Uterus (tissue), 4 donors: ENCODE results near the gene VAV3. TPM values are rescaled to one million over a fixed set of nuclear protein-coding genes. Genes with fewer than 3 reads are reported as not detected.

Experiments used
- DNase-seq, 2 donors: peaks; one replicate each; pipeline ENCODE4 v3.0.0-alpha.2; 2019 to 2020
- H3K27ac ChIP-seq, 2 donors: fragments of 200-600 bp; sonication (generic); 1 replicate in 1 of 2; 2 replicates in 1 of 2; pipeline ENCODE4 v1.5.1; 2016 to 2018
- H3K27me3 ChIP-seq, 2 donors: fragments of 200-600 bp; sonication (generic); one replicate each; pipeline ENCODE4 v1.5.1; 2018 to 2019; ENCODE audit warnings: control low read depth in 1 of 2
- H3K36me3 ChIP-seq, 2 donors: fragments of 200-600 bp; sonication (generic); one replicate each; pipeline ENCODE4 v1.5.1; 2019; ENCODE audit warnings: control low read depth in 1 of 2
- H3K4me1 ChIP-seq, 2 donors: fragments of 200-600 bp; sonication (generic); one replicate each; pipeline ENCODE4 v1.5.1; 2018 to 2019; ENCODE audit warnings: control low read depth in 1 of 2
- H3K4me3 ChIP-seq, 2 donors: fragments of 200-600 bp; sonication (generic); 1 replicate in 1 of 2; 2 replicates in 1 of 2; pipeline ENCODE4 v1.5.1; 2018 to 2019; ENCODE audit warnings: mild to moderate bottlenecking in 1 of 2
- H3K9me3 ChIP-seq, 2 donors: fragments of 200-600 bp; sonication (generic); one replicate each; pipeline ENCODE4 v1.5.1; 2019; ENCODE audit warnings: control low read depth in 1 of 2
- CTCF ChIP-seq, 4 experiments: fragments of 200-600 bp in 2 of 4; fragments of 450-650 bp in 2 of 4; sonication (generic) in 2 of 4; IDR thresholded peaks; one replicate each; pipeline ENCODE4 v1.5.1; 2016 to 2019; ENCODE audit warnings: antibody characterized with exemption in 4 of 4, mild to moderate bottlenecking in 2 of 4, moderate library complexity in 1 of 4
- POLR2A ChIP-seq, 2 donors: fragments of 450-650 bp; IDR thresholded peaks; one replicate each; pipeline ENCODE4 v1.6.1; 2016; ENCODE audit warnings: antibody characterized with exemption in 2 of 2, mild to moderate bottlenecking in 1 of 2, moderate library complexity in 1 of 2
- intact Hi-C: fragments of 100-400 bp; cut with DNase I; formaldehyde crosslinking; loops from one replicate; pipeline ENCODE4 v1.15.1; 2023; ENCODE audit warnings: low total_unique reads
- total RNA-seq, 4 donors: library from RNA; depleted of rRNA in 3 of 4; stranded (reverse); fragments of >200 nt in 3 of 4; gene quantifications; one replicate each; pipeline versions ENCODE4 v1.1.0 to v1.2.4, GENCODE V29; 2014 to 2023
- donor health status: DM: yes; HTN: yes; CAD: no.

The VAV3 gene
- total RNA-seq, 4 donors from 2014 or later, result 0.88 to 22.5 (median 8.6) TPM

GRCh38 chr1:107974090-107974489 is 9.1 kb upstream of the VAV3 start:
- no peak overlapping the region for H3K27ac ChIP-seq
- TF ChIP-seq POLR2A (IDR thresholded peaks at IDR 0.05), result no peak
- no peak for TF ChIP-seq CTCF (IDR thresholded peaks at IDR 0.05)
- H3K9me3 ChIP-seq, result no peaks in the 10 kb centered on the region
- no peak overlapping the region for H3K4me3 ChIP-seq
- intact Hi-C loops, result no loop called here
- H3K27me3 ChIP-seq, result no peaks in the 10 kb centered on the region
- DNase-seq, result no peak
- no peaks in the 10 kb centered on the region for H3K4me1 ChIP-seq
- no peaks in the 10 kb centered on the region for H3K36me3 ChIP-seq

- DNase-seq, result no peak
- Histone ChIP-seq H3K27ac (no peak overlapping the region), H3K4me1 (no peaks in the 10 kb centered on the region), H3K36me3 (no peaks in the 10 kb centered on the region), H3K27me3 (no peaks in the 10 kb centered on the region), H3K4me3 (no peak overlapping the region), H3K9me3 (no peaks in the 10 kb centered on the region)
- intact Hi-C loops, result no loop called here
- no peak for TF ChIP-seq POLR2A (IDR thresholded peaks at IDR 0.05)
- no peak for TF ChIP-seq CTCF (IDR thresholded peaks at IDR 0.05)
These were observed 7.6 kb upstream of the VAV3 start for GRCh38 chr1:107972391-107973180.

GRCh38 chr1:107966550-107966949 is 1.6 kb upstream of the VAV3 start:
- intact Hi-C loops, result no loop called here
- no peaks in the 10 kb centered on the region for H3K4me1 ChIP-seq
- no peak for DNase-seq
- H3K9me3 ChIP-seq, result no peaks in the 10 kb centered on the region
- H3K27ac ChIP-seq, result no peak overlapping the region
- no peaks in the 10 kb centered on the region for H3K36me3 ChIP-seq
- H3K27me3 ChIP-seq, result no peaks in the 10 kb centered on the region
- no peak overlapping the region for H3K4me3 ChIP-seq
- TF ChIP-seq CTCF (IDR thresholded peaks at IDR 0.05), result no peak
- TF ChIP-seq POLR2A (IDR thresholded peaks at IDR 0.05), result no peak

- DNase-seq, result no peak
- Histone ChIP-seq H3K27ac (peak overlapping the region in 1 of 2 donors; percentile 54), H3K4me3 (peak overlapping the region in 1 of 2 donors; percentile 3), H3K4me1 (no peaks in the 10 kb centered on the region), H3K9me3 (no peaks in the 10 kb centered on the region), H3K27me3 (no peaks in the 10 kb centered on the region), H3K36me3 (no peaks in the 10 kb centered on the region)
- TF ChIP-seq POLR2A (IDR thresholded peaks at IDR 0.05) (no peak), CTCF (IDR thresholded peaks at IDR 0.05) (no peak)
- intact Hi-C loops, result no loop called here
These were observed 457 bp downstream of the VAV3 start for GRCh38 chr1:107964336-107965109.
